Upper lobe of left lung (tissue), 6 donors: Measurements from ENCODE around the gene GPATCH4. TPM values are rescaled to one million over a fixed set of nuclear protein-coding genes. Genes with fewer than 3 reads are reported as not detected.

Experiments
- ATAC-seq, 2 donors: fragments of 200-7000 bp; cut with Tn5 transposase; one replicate each; pipeline ENCODE4 v1.9.1; 2022; ENCODE audit warnings: mild to moderate bottlenecking in 2 of 2, moderate library complexity in 2 of 2; ENCODE audit not compliant: low FRiP score in 2 of 2
- DNase-seq, 2 donors: peaks; one replicate each; pipeline ENCODE4 v3.0.0-alpha.2; 2019 to 2020
- H3K27ac ChIP-seq, 4 donors: fragments of 200-600 bp; sonication (generic); one replicate each; pipeline ENCODE4 v1.5.1; 2016 to 2019
- H3K27me3 ChIP-seq, 4 donors: fragments of 200-600 bp; sonication (generic); one replicate each; pipeline ENCODE4 v1.5.1; 2017 to 2019
- H3K36me3 ChIP-seq, 4 donors: fragments of 200-600 bp; sonication (generic); one replicate each; pipeline ENCODE4 v1.5.1; 2016 to 2019
- H3K4me1 ChIP-seq, 4 donors: fragments of 200-600 bp; sonication (generic); one replicate each; pipeline ENCODE4 v1.5.1; 2018 to 2019
- H3K4me3 ChIP-seq, 4 donors: fragments of 200-600 bp; sonication (generic); one replicate each; pipeline ENCODE4 v1.5.1; 2017 to 2019; ENCODE audit warnings: mild to moderate bottlenecking in 2 of 4, moderate library complexity in 1 of 4
- H3K9me3 ChIP-seq, 4 donors: fragments of 200-600 bp; sonication (generic); one replicate each; pipeline ENCODE4 v1.5.1; 2018 to 2019
- EP300 ChIP-seq, 4 donors: sonication (generic); formaldehyde crosslinking; IDR thresholded peaks; one replicate each; pipeline ENCODE4 v1.5.1; 2017; ENCODE audit warnings: antibody characterized with exemption in 4 of 4, control low read depth in 2 of 4
- POLR2A ChIP-seq, 4 donors: fragments of 450-650 bp; IDR thresholded peaks; one replicate each; pipeline ENCODE4 v1.5.1; 2016 to 2017; ENCODE audit warnings: antibody characterized with exemption in 4 of 4, mild to moderate bottlenecking in 2 of 4
- POLR2AphosphoS5 ChIP-seq, 2 donors: sonication (generic); formaldehyde crosslinking; IDR thresholded peaks; one replicate each; pipeline ENCODE4 v1.5.1; 2017; ENCODE audit warnings: antibody characterized with exemption in 2 of 2
- WGBS, 2 donors: methylation state at CpG; one replicate each; pipeline ENCODE4 v1.1.5; 2017 to 2018; 5-methylcytosine and 5-hydroxymethylcytosine counted together
- total RNA-seq, 6 donors: library from RNA; depleted of rRNA in 4 of 6; stranded (reverse); fragments of >200 nt in 4 of 6; gene quantifications; one replicate each; pipeline versions ENCODE4 v1.1.0 to v1.2.1, GENCODE V29; 2016 to 2021
- TF ChIP-seq, protein P1 (sequence below), 6 experiments: fragments of 450-650 bp in 4 of 6; fragments of 200-600 bp in 2 of 6; sonication (generic) in 2 of 6; IDR thresholded peaks; one replicate each; pipeline ENCODE4 v1.5.1; 2016 to 2019; ENCODE audit warnings: antibody characterized with exemption in 6 of 6
- donor health status: DM: no; HTN: no; CAD: no; lungs with moderate emphysema.
- donor health status: DM: no; HTN: yes; CAD: no; lungs with severe emphysema.

Gene GPATCH4
- total RNA-seq, 6 donors from 2014 or later, result 5.7 to 26.2 (median 19.4) TPM

DNA sequence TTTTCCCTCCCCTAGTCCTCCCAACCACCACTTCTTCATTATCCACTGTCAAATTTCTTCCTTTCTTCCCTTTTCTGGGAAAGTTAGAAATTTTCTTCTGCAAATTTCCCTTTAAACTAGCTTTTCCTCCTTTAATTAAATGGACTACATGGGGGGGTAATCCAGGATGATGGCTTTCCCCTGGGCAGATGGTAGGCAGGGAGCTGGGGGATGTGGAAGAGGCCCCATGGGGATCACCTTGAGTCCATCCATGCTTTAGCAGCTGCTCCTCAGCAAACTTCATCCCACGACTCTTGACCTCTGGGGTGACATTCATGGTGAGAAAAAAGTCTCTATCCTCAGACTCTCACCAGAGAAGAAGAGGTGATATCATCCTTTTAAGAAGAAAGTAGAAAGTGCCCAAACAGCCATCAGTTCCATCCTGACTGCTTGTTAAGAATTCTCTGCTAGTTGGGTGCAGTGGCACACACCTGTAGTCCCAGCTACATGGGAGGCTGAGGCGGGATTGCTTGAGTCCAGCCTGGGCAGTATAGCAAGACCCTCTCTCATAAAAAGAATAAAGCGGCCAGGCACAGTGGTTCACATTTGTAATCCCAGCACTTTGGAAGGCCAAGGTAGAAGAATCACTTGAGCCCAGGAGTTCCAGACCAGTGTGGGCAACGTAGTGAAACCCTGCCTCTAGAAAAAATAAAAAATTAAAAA is 2.4 kb downstream of the GPATCH4 start:
- no peak overlapping the region for H3K27ac ChIP-seq
- ATAC-seq, result no peak
- WGBS, 2 donors, result 97% methylated on average over 4 of the region's 4 CpGs
- no peak overlapping the region for H3K4me3 ChIP-seq
- TF ChIP-seq, protein P1, sequence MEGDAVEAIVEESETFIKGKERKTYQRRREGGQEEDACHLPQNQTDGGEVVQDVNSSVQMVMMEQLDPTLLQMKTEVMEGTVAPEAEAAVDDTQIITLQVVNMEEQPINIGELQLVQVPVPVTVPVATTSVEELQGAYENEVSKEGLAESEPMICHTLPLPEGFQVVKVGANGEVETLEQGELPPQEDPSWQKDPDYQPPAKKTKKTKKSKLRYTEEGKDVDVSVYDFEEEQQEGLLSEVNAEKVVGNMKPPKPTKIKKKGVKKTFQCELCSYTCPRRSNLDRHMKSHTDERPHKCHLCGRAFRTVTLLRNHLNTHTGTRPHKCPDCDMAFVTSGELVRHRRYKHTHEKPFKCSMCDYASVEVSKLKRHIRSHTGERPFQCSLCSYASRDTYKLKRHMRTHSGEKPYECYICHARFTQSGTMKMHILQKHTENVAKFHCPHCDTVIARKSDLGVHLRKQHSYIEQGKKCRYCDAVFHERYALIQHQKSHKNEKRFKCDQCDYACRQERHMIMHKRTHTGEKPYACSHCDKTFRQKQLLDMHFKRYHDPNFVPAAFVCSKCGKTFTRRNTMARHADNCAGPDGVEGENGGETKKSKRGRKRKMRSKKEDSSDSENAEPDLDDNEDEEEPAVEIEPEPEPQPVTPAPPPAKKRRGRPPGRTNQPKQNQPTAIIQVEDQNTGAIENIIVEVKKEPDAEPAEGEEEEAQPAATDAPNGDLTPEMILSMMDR (IDR thresholded peaks at IDR 0.05), result no peak
- TF ChIP-seq EP300 (IDR thresholded peaks at IDR 0.05), result no peak
- TF ChIP-seq POLR2AphosphoS5 (IDR thresholded peaks at IDR 0.05), result no peak
- TF ChIP-seq POLR2A (IDR thresholded peaks at IDR 0.05), result no peak
- peaks cover 13 to 24% (median 22%) of the 10 kb centered on the region in 4 donors for H3K4me1 ChIP-seq
- peaks cover 0 to 46% (median 22%) of the 10 kb centered on the region in 4 donors for H3K36me3 ChIP-seq
- DNase-seq, result no peak
- no peaks in the 10 kb centered on the region for H3K27me3 ChIP-seq
- H3K9me3 ChIP-seq, result no peaks in the 10 kb centered on the region

DNA sequence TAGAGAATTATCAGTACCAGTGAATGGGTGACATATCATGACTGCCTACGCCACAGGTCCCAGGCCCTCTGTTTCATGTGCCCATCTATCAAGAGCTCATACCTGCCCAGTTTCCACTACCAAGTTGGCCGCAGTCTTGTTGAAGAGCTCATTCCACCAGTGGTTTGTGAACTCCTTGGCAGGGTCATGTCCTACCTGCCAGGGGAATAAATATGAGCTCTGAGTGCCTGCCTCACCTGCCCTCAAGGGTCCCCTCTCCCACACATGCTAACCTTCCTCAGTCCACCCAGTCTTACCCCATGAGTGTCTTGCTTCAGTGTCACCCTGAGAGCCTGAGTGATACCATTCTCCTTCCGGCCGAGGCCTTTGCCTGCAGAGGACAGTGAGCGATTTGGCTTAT is 3.2 kb downstream of the GPATCH4 start:
- Histone ChIP-seq H3K27ac (no peak overlapping the region), H3K27me3 (no peaks in the 10 kb centered on the region), H3K4me1 (peaks cover 13 to 24% (median 22%) of the 10 kb centered on the region in 4 donors), H3K36me3 (peaks cover 0 to 51% (median 22%) of the 10 kb centered on the region in 4 donors), H3K4me3 (no peak overlapping the region), H3K9me3 (no peaks in the 10 kb centered on the region)
- no peak for DNase-seq
- TF ChIP-seq, protein P1 (IDR thresholded peaks at IDR 0.05), result no peak
- TF ChIP-seq EP300 (IDR thresholded peaks at IDR 0.05), result no peak
- TF ChIP-seq POLR2A (IDR thresholded peaks at IDR 0.05), result no peak
- TF ChIP-seq POLR2AphosphoS5 (IDR thresholded peaks at IDR 0.05), result no peak
- ATAC-seq, result no peak
- WGBS, 2 donors, result 92 to 100% methylated on average over 4 to 5 of the region's 5 CpGs

DNA sequence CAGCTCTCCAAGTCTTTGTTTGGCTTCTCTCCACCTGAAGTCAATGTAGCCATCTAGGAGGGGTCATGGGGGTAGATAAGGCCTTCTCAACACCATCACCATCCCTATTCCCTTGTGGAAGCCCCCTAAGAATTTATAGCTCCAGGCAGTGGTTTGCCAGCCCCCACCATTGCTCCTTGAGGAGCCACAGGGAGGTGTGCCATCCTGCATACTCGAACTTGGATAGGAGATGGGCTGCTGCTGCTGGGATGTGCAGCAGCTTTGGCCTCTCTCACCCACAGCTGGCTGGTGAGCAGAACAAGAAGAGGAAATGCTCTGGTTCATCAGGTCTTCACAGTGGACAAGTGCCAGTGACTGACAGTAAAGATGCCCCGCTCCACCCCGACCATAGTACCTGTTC is 4.9 kb downstream of the GPATCH4 start:
- Histone ChIP-seq H3K27me3 (no peaks in the 10 kb centered on the region), H3K36me3 (peaks cover 0 to 51% (median 23%) of the 10 kb centered on the region in 4 donors), H3K9me3 (no peaks in the 10 kb centered on the region), H3K27ac (no peak overlapping the region), H3K4me1 (peaks cover 15 to 28% (median 20%) of the 10 kb centered on the region in 4 donors), H3K4me3 (no peak overlapping the region)
- no peak for TF ChIP-seq POLR2AphosphoS5 (IDR thresholded peaks at IDR 0.05)
- no peak for DNase-seq
- no peak for ATAC-seq
- 92 to 100% methylated on average over 2 to 3 of the region's 3 CpGs for WGBS, 2 donors

DNA sequence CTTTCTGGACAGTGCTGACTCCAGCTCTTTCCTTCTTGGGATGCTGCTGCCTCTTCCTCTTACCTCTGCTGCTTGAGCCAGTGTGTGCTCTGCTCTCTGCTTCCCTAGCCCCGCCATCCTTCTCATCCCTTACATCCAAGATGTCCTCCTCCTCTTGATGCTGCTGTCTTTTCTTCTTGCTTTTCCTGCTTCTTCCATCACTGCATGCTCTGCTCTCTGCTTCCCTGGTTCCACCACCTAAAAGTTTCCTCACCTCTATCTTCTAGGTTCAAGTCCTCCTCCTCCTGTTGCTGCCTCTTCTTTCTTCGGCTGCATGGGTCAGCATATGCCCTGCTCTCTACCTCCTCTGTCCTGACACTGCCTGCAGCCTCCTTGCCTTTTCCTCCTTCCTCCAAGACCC is 6.3 kb downstream of the GPATCH4 start:
- Histone ChIP-seq H3K36me3 (peaks cover 0 to 51% (median 23%) of the 10 kb centered on the region in 4 donors), H3K4me1 (peaks cover 11 to 23% (median 12%) of the 10 kb centered on the region in 4 donors), H3K27ac (no peak overlapping the region), H3K9me3 (no peaks in the 10 kb centered on the region), H3K27me3 (no peaks in the 10 kb centered on the region), H3K4me3 (no peak overlapping the region)
- no peak for DNase-seq
- 89 to 92% methylated on average over 2 of the region's 2 CpGs for WGBS, 2 donors
- no peak for ATAC-seq
- TF ChIP-seq POLR2AphosphoS5 (IDR thresholded peaks at IDR 0.05), result no peak
- no peak for TF ChIP-seq EP300 (IDR thresholded peaks at IDR 0.05)
- TF ChIP-seq POLR2A (IDR thresholded peaks at IDR 0.05), result no peak
- TF ChIP-seq, protein P1 (IDR thresholded peaks at IDR 0.05), result no peak

DNA sequence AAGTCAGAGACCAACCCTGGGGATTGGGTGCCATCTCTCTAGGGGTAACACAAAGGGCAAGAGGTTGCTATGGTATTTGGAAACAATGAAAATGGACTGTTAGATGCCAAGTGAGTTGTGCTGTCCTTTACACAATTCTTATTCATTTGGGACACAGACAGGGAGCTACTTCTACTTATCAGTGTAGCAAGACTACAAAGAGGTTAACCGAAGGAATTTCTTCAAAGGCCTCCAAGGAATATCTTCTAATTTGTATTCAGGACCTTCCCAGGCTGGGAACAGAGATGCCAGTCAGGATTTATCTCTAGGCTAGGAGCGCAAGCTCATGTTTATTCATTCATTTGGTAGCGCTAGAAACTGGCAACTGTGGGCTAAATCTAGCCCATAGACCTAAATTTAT is 7.1 kb downstream of the GPATCH4 start:
- H3K27ac ChIP-seq, result no peak overlapping the region
- DNase-seq (no peak), ATAC-seq (no peak)
- no peak overlapping the region for H3K4me3 ChIP-seq
- peaks cover 7 to 18% (median 12%) of the 10 kb centered on the region in 4 donors for H3K4me1 ChIP-seq
- peaks cover 0 to 51% (median 23%) of the 10 kb centered on the region in 4 donors for H3K36me3 ChIP-seq
- no peaks in the 10 kb centered on the region for H3K9me3 ChIP-seq
- no peaks in the 10 kb centered on the region for H3K27me3 ChIP-seq
- TF ChIP-seq POLR2AphosphoS5 (IDR thresholded peaks at IDR 0.05) (no peak), POLR2A (IDR thresholded peaks at IDR 0.05) (no peak), EP300 (IDR thresholded peaks at IDR 0.05) (no peak)
- WGBS, 2 donors, result 93 to 95% methylated on average over 3 of the region's 3 CpGs

DNA sequence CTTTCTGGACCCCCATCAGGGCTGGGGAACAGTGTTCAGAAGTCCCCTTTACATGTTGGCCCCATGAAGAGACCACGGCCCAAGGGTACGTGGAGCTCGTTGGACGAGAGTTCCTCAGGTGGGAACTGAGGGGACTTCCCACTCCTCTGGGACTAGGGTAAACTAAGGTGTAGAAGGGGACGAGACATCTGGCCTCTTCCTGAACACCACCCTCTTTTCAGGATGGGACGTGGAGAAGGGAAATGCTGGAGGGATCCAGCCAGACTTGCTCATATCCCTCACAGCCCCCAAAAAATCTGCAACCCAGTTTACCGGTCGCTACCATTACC is 7.7 kb downstream of the GPATCH4 start:
- H3K36me3 ChIP-seq, result peaks cover 0 to 50% (median 23%) of the 10 kb centered on the region in 4 donors
- no peak for TF ChIP-seq EP300 (IDR thresholded peaks at IDR 0.05)
- TF ChIP-seq POLR2AphosphoS5 (IDR thresholded peaks at IDR 0.05), result no peak
- TF ChIP-seq, protein P1 (IDR thresholded peaks at IDR 0.05), result no peak
- no peak for TF ChIP-seq POLR2A (IDR thresholded peaks at IDR 0.05)
- WGBS, 2 donors, result 90 to 91% methylated on average over 8 of the region's 8 CpGs

More for the DNA sequence above, 7.7 kb downstream of the GPATCH4 start:
- Histone ChIP-seq H3K4me1 (peaks cover 7 to 18% (median 12%) of the 10 kb centered on the region in 4 donors), H3K27me3 (no peaks in the 10 kb centered on the region), H3K27ac (no peak overlapping the region), H3K9me3 (no peaks in the 10 kb centered on the region), H3K4me3 (no peak overlapping the region)
- DNase-seq (no peak), ATAC-seq (no peak)
